ENCODE measurements around the gene CIDEB. TPM values are rescaled to one million over a fixed set of nuclear protein-coding genes. Genes with fewer than 3 reads are reported as not detected.
A peak's percentile ranks its signal among the peaks of the same experiment; 100 is the strongest.

Gene CIDEB
- total RNA-seq, 1 donor from 2014 or later = 1.9 TPM

- H3K36me3 Mint-ChIP-seq (ENCODE audit: insufficient read depth) = no peaks in the 10 kb centered on the region
- H3K27me3 Mint-ChIP-seq = peaks cover 80% of the 10 kb centered on the region
- no peaks in the 10 kb centered on the region for H3K9me3 Mint-ChIP-seq (ENCODE audit: low read depth)
- H3K4me3 Mint-ChIP-seq (ENCODE audit: low read depth) = no peak overlapping the region
- peaks cover 3% of the 10 kb centered on the region for H3K4me1 Mint-ChIP-seq (ENCODE audit: low read depth)
- no peak for TF ChIP-seq CTCF (IDR thresholded peaks at IDR 0.05; ENCODE audit: unreplicated experiment)
- H3K27ac Mint-ChIP-seq = peak overlapping the region; percentile 0
- no peak for DNase-seq (ENCODE audit: low spot score, unreplicated experiment)
Measured at GRCh38 chr14:24331731-24332267, 24.0 kb upstream of the CIDEB start.

- Mint-ChIP-seq H3K4me1 (ENCODE audit: low read depth) (peaks cover 3% of the 10 kb centered on the region), H3K27me3 (peaks cover 76% of the 10 kb centered on the region), H3K9me3 (ENCODE audit: low read depth) (no peaks in the 10 kb centered on the region), H3K27ac (peak overlapping the region; percentile 73), H3K36me3 (ENCODE audit: insufficient read depth) (no peaks in the 10 kb centered on the region), H3K4me3 (ENCODE audit: low read depth) (no peak overlapping the region)
- DNase-seq (ENCODE audit: low spot score, unreplicated experiment) = no peak
- no peak for TF ChIP-seq CTCF (IDR thresholded peaks at IDR 0.05; ENCODE audit: unreplicated experiment)
Measured at GRCh38 chr14:24330973-24331674, 23.3 kb upstream of the CIDEB start.

- Mint-ChIP-seq H3K27me3 (peaks cover 68% of the 10 kb centered on the region), H3K9me3 (ENCODE audit: low read depth) (no peaks in the 10 kb centered on the region), H3K36me3 (ENCODE audit: insufficient read depth) (no peaks in the 10 kb centered on the region), H3K4me1 (ENCODE audit: low read depth) (peaks cover 3% of the 10 kb centered on the region), H3K27ac (no peak overlapping the region), H3K4me3 (ENCODE audit: low read depth) (no peak overlapping the region)
- no peak for TF ChIP-seq CTCF (IDR thresholded peaks at IDR 0.05; ENCODE audit: unreplicated experiment)
- no peak for DNase-seq (ENCODE audit: low spot score, unreplicated experiment)
Measured at GRCh38 chr14:24329736-24330135, 22.0 kb upstream of the CIDEB start.

GRCh38 chr14:24329073-24329663 is 21.4 kb upstream of the CIDEB start:
- no peak overlapping the region for H3K27ac Mint-ChIP-seq
- no peaks in the 10 kb centered on the region for H3K36me3 Mint-ChIP-seq (ENCODE audit: insufficient read depth)
- no peaks in the 10 kb centered on the region for H3K9me3 Mint-ChIP-seq (ENCODE audit: low read depth)

More at GRCh38 chr14:24329073-24329663, 21.4 kb upstream of the CIDEB start:
- Mint-ChIP-seq H3K27me3 (peaks cover 65% of the 10 kb centered on the region), H3K4me1 (ENCODE audit: low read depth) (peaks cover 3% of the 10 kb centered on the region), H3K4me3 (ENCODE audit: low read depth) (no peak overlapping the region)
- TF ChIP-seq CTCF (IDR thresholded peaks at IDR 0.05; ENCODE audit: unreplicated experiment) = no peak
- DNase-seq (ENCODE audit: low spot score, unreplicated experiment) = no peak

Data from progenitor cell of endocrine pancreas (in vitro differentiated cells).